ENCODE data around the gene PLCH1.

DNA sequence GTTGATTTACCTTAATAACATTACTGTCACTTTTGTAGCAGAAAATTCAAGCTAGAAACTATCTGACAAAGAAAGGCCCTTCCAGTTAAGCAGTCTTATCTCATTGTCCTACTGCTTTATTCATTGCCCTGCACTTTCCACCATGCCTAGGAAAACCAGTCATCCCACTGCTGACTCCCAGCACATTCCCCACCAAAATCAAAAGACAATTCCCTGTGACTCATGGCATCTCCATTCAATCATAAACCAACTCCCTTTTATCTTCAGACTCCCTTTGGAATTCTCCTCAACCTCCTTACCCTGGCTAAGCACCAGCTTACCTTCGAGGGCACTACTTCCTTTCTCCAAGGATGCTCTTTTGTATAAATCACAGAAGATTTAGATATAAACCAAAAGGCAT, 184.3 kb downstream of the PLCH1 start:
- TF ChIP-seq, protein P1, sequence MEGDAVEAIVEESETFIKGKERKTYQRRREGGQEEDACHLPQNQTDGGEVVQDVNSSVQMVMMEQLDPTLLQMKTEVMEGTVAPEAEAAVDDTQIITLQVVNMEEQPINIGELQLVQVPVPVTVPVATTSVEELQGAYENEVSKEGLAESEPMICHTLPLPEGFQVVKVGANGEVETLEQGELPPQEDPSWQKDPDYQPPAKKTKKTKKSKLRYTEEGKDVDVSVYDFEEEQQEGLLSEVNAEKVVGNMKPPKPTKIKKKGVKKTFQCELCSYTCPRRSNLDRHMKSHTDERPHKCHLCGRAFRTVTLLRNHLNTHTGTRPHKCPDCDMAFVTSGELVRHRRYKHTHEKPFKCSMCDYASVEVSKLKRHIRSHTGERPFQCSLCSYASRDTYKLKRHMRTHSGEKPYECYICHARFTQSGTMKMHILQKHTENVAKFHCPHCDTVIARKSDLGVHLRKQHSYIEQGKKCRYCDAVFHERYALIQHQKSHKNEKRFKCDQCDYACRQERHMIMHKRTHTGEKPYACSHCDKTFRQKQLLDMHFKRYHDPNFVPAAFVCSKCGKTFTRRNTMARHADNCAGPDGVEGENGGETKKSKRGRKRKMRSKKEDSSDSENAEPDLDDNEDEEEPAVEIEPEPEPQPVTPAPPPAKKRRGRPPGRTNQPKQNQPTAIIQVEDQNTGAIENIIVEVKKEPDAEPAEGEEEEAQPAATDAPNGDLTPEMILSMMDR (IDR thresholded peaks at IDR 0.05), result no peak
- TF ChIP-seq POLR2A (IDR thresholded peaks at IDR 0.05) (no peak), EP300 (IDR thresholded peaks at IDR 0.05) (no peak)

Data from ovary (tissue), 3 donors.